GM21526 (cell line): ENCODE data around the gene ZNF662.

ENCODE experiments used
- ATAC-seq: cut with Tn5 transposase; IDR thresholded peaks from one replicate; pipeline ENCODE4 v1.9.1; 2021; ENCODE audit warnings: moderate library complexity; ENCODE audit not compliant: unreplicated experiment, low FRiP score

ZNF662 gene

DNA sequence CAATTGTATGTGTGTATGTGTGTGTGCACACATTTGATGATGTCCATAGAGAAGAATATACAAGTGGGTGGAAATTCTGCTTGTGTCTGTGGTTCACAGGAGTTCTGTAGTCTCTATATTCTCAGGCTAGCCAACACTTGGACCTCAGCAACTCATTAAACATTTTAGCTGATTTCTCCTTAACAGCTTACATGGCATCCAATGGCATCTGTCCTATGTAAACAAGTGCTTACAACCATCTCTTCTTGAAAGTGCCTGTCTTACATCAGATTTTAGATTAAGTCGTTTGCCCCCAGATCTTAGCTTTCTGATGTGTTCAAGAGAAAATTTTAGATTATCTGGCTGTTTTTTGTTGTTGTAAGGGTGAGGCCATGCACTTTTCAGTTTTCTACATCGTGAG, 29.0 kb downstream of the ZNF662 start:
- no peak for ATAC-seq

DNA sequence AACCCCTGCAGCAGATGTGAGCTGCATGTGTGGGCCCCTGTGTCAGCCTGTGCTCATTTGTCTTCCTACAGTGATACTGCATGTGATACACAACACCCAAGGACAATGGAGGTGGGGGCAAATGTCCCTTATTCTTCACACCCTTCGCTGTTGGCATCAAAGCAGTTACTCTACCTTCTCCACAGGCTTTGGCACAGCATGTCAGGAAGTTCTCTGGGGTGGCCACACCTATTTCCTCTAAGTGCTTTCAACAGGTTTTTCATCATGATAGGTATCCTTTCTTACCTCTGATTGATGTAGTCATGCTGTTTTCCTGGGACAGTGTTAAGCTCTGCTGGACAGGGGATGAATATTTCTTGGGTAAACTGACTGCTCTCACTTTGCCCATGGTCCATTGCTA, 29.5 kb downstream of the ZNF662 start:
- ATAC-seq, result no peak

DNA sequence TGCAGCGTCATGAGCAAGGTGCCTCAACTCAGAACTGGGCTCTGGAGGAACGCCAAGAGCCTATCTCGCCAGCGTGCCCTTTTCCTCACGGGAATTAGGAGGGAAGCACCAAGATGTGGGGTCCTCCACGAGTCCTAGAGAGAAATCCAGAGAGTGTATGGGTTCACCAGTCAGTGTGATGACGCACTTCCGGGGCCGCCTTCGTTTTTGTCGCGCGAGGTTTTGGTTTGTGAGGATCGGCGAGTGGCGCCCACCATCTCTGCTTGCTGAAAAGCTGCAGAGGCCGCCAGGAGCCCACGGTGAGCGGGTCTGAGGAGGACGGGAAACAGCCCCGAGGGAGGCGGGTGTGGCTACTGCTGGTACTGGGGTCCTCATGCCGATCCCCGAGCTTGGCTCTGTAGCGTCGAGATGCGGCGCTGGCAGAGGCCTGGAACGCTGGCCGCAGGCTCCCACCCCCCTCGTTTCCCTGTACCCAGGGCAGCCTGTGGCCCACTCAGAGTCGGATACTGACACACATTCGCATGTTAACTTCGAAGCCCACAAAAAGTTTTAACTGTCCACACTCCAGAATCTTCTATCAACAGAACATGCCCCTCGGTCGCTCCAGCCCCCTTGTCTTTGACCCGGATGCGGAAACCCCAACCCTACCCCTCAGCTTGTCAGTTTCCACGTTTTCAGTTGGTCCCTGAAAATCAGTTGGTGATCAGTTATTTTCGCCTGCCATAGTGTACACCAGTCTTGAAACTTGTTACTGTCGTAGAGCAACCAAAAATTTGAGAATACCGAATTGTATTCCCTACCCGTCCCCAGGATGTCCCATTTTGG, 30.4 kb downstream of the ZNF662 start:
- no peak for ATAC-seq

DNA sequence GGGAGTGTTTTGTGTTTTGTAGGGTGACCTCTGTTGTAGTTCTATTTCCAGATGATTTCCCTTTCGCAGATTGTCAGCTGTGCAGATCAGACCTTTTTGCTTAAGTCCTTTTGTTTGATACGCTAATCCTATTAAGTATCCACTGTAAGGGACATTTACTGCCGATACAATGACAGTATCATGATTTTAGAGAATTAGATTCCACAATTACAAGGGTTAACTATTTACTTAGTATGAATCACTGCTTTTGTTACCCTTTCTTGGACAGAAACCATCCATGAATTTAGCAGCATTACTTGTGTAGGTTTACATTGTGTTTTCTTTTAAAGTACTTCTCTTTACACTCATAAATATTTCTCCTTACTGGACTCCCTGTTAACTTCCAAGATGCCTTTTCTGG, 31.4 kb downstream of the ZNF662 start:
- no peak for ATAC-seq

DNA sequence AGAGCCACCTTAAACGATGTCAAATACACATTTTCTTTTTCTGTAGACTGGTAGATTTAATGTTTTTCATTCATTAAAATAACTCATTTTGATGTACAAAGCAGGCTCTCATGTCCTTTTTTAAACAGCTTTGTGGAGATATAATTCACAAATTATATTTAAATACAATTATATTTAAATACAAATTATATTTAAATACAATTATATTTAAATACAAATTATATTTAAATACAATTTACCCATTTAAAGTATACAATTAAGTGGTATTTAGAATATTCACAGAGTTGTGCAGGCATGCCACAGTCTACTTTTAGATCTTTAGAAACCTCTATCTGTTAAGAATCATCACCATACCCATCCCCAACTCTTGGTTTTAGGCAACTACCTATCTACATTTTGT, 36.8 kb downstream of the ZNF662 start:
- no peak for ATAC-seq

DNA sequence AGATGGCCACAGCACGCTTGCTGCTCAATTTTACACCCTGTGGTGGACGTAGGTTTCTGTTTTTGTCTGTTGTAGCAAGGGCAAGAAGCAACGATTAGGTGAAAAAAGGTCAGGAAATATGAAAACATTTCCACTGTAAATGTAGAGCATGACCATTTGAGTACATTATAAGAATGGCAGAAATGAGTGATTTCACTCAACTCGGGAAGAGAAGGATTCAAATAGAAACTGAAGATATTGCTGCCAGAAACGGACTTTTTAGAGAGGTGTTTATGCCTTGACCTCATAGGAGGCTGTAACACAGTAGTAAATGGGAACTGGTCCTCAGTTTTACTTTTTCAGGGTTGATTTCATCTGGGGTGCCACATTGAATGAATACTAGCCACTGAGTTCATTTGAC, 40.1 kb downstream of the ZNF662 start:
- ATAC-seq, result no peak

DNA sequence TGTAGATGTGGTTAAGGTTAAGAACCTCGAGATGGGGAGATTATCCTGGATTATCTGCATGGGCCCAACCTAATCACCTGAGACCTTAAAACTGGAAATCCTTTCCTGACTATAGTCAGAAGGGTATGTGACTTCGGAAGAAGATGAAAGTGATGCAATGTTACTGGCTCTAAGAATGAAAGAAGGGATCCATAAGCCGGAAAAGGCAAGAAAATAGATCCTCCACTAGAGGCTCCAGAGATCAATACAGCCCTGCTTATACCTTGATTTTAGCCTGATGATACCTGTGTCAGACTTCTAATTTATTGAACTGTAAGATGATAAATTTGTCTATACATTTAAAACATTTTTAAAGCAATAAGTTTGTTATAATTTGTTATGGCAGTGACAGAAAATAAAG, 51.6 kb downstream of the ZNF662 start:
- no peak for ATAC-seq

DNA sequence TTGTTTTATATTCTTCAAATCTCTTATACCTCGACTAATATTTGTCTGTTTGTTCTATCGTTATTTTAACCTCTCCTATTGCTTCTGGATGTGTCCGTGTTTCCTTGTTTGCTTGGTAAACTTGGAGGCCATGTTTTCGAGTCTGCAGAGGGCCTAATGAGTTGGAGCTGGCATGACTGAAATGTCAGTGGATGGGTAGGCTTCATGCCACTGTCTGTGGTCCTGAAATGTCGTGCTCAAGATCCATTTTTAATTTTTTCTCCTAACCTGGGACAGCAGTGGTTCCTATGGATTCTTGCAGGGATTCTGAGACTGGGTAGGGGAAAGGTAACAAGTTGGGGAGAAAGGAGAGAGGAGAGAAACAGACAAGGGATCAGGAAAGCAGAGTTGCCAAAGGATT, 54.3 kb downstream of the ZNF662 start:
- no peak for ATAC-seq

DNA sequence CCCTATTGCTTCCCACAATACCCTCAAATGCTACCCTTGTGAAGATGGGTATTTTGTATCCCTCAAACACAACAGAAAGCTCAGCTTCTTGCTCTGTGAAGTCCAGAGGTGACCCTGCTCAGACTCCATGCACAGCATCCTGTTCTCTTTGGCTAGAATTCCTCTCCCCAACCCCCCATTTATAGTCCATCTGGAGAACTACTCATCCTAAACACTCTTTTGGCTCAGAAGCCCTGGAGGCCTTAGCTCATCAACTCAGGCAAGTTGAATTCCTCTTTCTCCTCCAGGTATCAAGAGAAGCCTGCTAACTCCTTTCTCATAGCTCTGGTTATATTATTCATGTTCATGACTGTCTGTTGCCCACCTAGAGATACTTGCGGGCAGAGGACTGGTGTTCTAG, 54.8 kb downstream of the ZNF662 start:
- ATAC-seq, result no peak

DNA sequence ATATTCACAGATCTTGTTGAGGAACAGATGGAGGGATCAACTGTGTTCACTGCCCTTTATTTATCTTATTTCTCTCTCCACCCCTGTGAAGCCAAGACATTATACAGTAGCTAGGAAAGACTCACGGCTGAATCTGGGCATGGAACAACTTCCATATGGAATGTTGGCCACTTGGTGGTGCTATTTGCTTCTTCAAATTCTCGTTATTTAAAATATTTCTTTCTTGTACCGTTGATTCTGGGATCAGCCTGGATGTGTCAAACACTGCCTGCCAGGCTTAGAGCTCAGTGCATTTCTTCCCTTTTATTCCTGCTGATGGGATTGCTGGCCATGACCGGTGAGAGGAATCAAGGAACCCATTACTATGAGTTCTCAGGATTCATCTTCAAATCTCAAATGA, 55.7 kb downstream of the ZNF662 start:
- ATAC-seq, result no peak

DNA sequence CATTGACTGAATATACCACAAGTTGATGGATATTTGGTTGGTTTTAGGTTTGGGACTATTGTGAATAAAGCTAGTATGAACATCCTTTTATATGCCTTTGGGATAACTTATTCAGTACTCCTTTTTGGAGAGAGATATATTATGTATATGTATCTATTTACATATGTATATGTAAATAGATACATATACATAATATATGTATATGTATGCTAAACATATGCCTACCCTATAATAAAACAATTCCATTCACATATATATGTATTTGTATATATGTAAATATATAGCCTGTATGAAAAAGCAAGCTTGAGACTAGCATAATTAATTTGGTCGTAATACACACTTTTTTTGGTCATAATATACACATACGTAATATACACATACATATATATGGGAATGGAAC, 57.3 kb downstream of the ZNF662 start:
- no peak for ATAC-seq

DNA sequence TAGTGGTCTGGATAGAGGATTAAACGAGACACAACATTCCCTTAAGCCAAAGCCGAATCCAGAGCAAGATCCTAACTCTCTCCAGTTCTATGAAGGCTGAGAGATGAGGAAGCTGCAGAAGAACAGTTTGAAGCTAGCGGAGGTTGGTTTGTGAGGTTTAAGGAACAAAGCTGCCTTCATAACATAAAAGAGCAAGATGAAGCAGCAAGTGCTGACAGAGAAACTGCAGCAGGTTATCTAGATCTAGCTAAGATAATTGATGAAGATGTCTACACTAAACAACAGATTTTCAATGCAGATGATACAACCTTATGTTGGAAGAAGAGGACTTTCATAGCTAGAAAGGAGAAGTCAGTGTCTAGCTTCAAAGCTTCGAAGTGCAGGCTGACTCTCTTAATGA, 58.3 kb downstream of the ZNF662 start:
- ATAC-seq, result no peak
